Calu3 (cell line): ENCODE data around the gene MYLIP. TPM values are rescaled to one million over a fixed set of nuclear protein-coding genes. Genes with fewer than 3 reads are reported as not detected.

ENCODE experiments used
- BruUV-seq: library from RNA; stranded (reverse); fragments of 400-500 nt; replicated peaks from 2 replicates; lab custom pipeline; 2021; lab: Mats Ljungman, UMichigan
- CTCF ChIA-PET: fragments of 300-600 bp; sonication (Branson Sonifier 250); formaldehyde crosslinking; loops from one replicate; lab custom pipeline; 2022; ENCODE audit warnings: antibody characterized with exemption; lab: Charles Lee
- DNase-seq: peaks from one replicate; pipeline ENCODE4 v3.0.0; 2022
- H3K27ac Mint-ChIP-seq: one replicate; pipeline ENCODE4 v1.8.0; 2022; ENCODE audit warnings: mixed read lengths; ENCODE audit not compliant: unreplicated experiment
- H3K27me3 Mint-ChIP-seq: one replicate; pipeline ENCODE4 v1.8.0; 2022; ENCODE audit warnings: mixed read lengths; ENCODE audit not compliant: unreplicated experiment
- H3K36me3 Mint-ChIP-seq: one replicate; pipeline ENCODE4 v1.8.0; 2022; ENCODE audit warnings: mild to moderate bottlenecking, moderate library complexity, mixed read lengths; ENCODE audit not compliant: insufficient read depth, unreplicated experiment
- H3K4me1 Mint-ChIP-seq: one replicate; pipeline ENCODE4 v1.8.0; 2022; ENCODE audit warnings: mild to moderate bottlenecking, low read depth, mixed read lengths; ENCODE audit not compliant: unreplicated experiment
- H3K4me3 Mint-ChIP-seq: one replicate; pipeline ENCODE4 v1.8.0; 2022; ENCODE audit warnings: mild to moderate bottlenecking, low read depth, moderate library complexity, mixed read lengths; ENCODE audit not compliant: unreplicated experiment
- H3K9me3 Mint-ChIP-seq: one replicate; pipeline ENCODE4 v1.8.0; 2022; ENCODE audit warnings: low read depth, mixed read lengths; ENCODE audit not compliant: unreplicated experiment
- CTCF ChIP-seq: fragments of 200-600 bp; IDR thresholded peaks from one replicate; pipeline ENCODE4 v1.8.0; 2022; ENCODE audit warnings: antibody characterized with exemption; ENCODE audit not compliant: unreplicated experiment
- intact Hi-C: fragments of 100-400 bp; cut with micrococcal nuclease; formaldehyde crosslinking; loops from one replicate; pipeline ENCODE4 v1.10.0; 2022; ENCODE audit not compliant: unreplicated experiment
- total RNA-seq: library from RNA; stranded (reverse); gene quantifications from 2 replicates; pipeline ENCODE4 v1.2.3, GENCODE V29; 2022

MYLIP gene
- total RNA-seq, 1 experiment from 2014 or later: 8.1 TPM

- intact Hi-C loops: no loop called here
- CTCF ChIA-PET: no interaction called here
- H3K27me3 Mint-ChIP-seq: no peaks in the 10 kb centered on the region
- H3K27ac Mint-ChIP-seq: no peak overlapping the region
- H3K36me3 Mint-ChIP-seq: peaks cover 6% of the 10 kb centered on the region
- DNase-seq: no peak
- H3K4me3 Mint-ChIP-seq: no peak overlapping the region
- no TSS peak for BruUV-seq
- TF ChIP-seq CTCF: no peak
- no peaks in the 10 kb centered on the region for H3K4me1 Mint-ChIP-seq
- no peaks in the 10 kb centered on the region for H3K9me3 Mint-ChIP-seq
These were observed 6.2 kb downstream of the MYLIP start for GRCh38 chr6:16135066-16135465.

- H3K4me1 Mint-ChIP-seq: no peaks in the 10 kb centered on the region
- no peaks in the 10 kb centered on the region for H3K36me3 Mint-ChIP-seq
- intact Hi-C loops: no loop called here
- no peaks in the 10 kb centered on the region for H3K27me3 Mint-ChIP-seq
- H3K27ac Mint-ChIP-seq: no peak overlapping the region
- no peak overlapping the region for H3K4me3 Mint-ChIP-seq
- CTCF ChIA-PET: interaction anchor here (0.5 to 0.8 kb wide), 3 partner anchors 55 to 587 kb away, joined by 3 to 4 read pairs (median 4); no protein-coding TSS in a partner anchor
- TF ChIP-seq CTCF: no peak
- no peaks in the 10 kb centered on the region for H3K9me3 Mint-ChIP-seq
- no peak for DNase-seq
- no TSS peak for BruUV-seq
These were observed 7.2 kb downstream of the MYLIP start for GRCh38 chr6:16136091-16136490.

DNA sequence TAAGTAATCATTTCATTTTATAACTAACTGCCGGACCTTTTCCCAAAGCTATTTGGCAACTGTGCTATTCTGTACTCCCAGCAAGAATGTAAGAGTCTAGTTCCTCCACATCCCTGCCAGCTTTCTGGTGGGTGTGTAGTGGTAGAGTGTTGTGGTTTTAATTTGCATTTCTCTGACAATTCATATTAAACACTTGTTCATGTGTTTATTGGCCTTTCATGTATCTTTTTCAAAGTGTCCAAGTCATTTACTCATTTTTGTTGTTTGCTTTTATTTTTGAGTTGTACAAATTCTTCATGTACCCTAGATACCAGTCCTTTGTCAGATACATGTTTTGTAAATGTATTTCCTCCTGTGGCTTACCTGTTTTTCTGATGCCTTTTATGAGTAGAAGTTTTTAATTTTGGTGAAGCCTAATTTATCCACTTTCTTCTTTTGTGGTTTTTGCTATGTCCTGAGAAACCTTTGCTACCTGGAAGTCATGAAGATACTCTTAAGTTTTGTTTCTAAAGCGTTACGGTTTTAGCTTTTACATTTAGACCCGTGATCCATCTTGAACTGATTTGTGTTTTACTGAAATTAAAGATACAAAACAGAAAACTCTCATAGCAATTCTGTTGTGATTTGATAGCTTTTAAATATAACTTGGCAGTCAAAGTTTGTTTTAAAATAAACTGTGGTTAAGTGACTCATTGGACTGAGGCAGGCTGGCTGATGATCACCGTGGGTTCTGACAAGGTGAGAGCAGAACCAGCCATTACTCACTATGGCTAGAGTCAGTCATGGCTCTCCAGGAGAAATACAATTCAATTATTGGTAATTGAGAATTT is 8.0 kb downstream of the MYLIP start:
- Mint-ChIP-seq H3K27ac (no peak overlapping the region), H3K36me3 (no peaks in the 10 kb centered on the region), H3K9me3 (no peaks in the 10 kb centered on the region), H3K27me3 (no peaks in the 10 kb centered on the region), H3K4me3 (no peak overlapping the region), H3K4me1 (no peaks in the 10 kb centered on the region)
- CTCF ChIA-PET: interaction anchor here (0.5 to 0.8 kb wide), 4 partner anchors 54 to 891 kb away, joined by 3 to 4 read pairs (median 4); partner anchors contain the start of gene JARID2
- TF ChIP-seq CTCF: no peak
- intact Hi-C loops: no loop called here
- peak; percentile 9 for DNase-seq
- no TSS peak for BruUV-seq

DNA sequence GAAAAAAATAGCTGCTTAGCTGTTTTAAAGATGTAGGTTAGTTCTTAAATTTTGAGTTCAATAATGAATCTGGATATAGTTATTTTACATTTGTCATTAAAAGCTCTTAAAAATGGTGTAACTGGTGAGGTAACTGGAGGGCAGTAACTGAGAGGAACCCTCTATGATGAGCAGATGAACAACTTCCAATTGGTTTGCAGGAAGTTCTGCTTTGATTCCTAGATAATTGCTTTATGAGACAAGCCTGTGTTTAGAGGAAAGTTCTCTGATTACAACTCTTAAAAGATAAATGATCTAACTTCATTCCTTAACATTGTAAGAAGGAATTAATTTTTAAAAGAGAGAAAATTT is 8.5 kb downstream of the MYLIP start:
- no peak for TF ChIP-seq CTCF
- Mint-ChIP-seq H3K36me3 (no peaks in the 10 kb centered on the region), H3K4me1 (no peaks in the 10 kb centered on the region), H3K27ac (no peak overlapping the region), H3K4me3 (no peak overlapping the region), H3K9me3 (no peaks in the 10 kb centered on the region), H3K27me3 (no peaks in the 10 kb centered on the region)
- CTCF ChIA-PET: interaction anchor here (0.7 kb wide), 1 partner anchor 892 kb away, joined by 3 read pairs; the partner anchor contains the start of gene JARID2
- intact Hi-C loops: no loop called here
- no TSS peak for BruUV-seq
- no peak for DNase-seq
